ENCODE results near the gene CGRRF1. TPM values are rescaled to one million over a fixed set of nuclear protein-coding genes. Genes with fewer than 3 reads are reported as not detected.
A peak's percentile ranks its signal among the peaks of the same experiment; 100 is the strongest.

The CGRRF1 gene
- polyA plus RNA-seq, 3 donors = 8.2 to 11.4 (median 10.4) TPM

DNA sequence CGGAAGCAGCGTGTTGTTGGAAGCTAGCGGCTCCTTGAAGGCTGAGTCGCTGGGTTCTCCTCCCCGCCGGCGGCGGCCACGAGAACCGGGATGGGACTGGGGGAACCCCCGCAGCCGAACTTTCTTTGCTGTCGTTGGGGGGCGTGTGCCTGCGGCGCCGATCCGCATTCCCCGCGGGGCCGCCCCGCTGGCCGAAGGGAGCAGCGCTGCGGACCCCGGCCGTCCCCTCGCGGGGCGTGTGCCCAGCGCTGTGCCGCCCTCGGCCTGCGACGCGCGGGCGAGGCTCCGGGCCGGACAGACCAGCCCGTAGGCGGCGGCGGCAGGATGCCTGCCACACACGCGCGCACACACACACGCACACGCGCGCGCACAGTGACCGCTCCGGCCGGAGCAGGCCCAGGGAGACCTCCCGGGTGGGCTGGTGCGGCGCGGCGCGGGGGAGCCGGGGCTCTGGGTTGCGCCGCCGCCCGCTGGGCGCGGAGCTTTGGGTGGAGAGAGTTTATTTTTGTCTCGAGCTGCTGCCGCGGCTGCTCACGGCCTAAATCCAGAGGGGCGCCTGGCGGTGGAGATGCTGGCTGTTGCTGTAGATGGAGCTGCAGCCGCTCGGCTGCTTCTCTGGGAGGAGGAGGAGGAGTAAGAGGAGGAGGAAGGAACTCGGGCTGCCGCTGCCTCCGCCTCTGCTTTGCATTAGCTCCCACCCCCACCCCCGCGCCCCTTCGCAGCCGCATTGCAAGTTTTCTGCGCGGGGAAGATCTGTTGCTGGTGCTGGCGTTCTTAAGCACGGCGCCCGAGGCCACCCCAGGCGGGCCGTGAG, 56.9 kb downstream of the CGRRF1 start, which contains the start of gene SAMD4A:
Gene SAMD4A (plus strand): TSS at position 719 of the 814 bp plus-strand sequence. CDS start 789 bp downstream, outside the sequence.
- H3K27ac ChIP-seq (ENCODE audit: low read depth, low read length) = peak within 1 kb of the TSS; percentile 94
- 0 to 1% (median 0%) methylated on average over 58 to 91 of the region's 91 CpGs for WGBS, 3 donors

GRCh38 chr14:54567224-54567638, 57.5 kb downstream of the CGRRF1 start:
- H3K27ac ChIP-seq (ENCODE audit: low read depth, low read length) = no peak overlapping the region
- 0 to 1% (median 1%) methylated on average over 31 of the region's 31 CpGs for WGBS, 3 donors

DNA sequence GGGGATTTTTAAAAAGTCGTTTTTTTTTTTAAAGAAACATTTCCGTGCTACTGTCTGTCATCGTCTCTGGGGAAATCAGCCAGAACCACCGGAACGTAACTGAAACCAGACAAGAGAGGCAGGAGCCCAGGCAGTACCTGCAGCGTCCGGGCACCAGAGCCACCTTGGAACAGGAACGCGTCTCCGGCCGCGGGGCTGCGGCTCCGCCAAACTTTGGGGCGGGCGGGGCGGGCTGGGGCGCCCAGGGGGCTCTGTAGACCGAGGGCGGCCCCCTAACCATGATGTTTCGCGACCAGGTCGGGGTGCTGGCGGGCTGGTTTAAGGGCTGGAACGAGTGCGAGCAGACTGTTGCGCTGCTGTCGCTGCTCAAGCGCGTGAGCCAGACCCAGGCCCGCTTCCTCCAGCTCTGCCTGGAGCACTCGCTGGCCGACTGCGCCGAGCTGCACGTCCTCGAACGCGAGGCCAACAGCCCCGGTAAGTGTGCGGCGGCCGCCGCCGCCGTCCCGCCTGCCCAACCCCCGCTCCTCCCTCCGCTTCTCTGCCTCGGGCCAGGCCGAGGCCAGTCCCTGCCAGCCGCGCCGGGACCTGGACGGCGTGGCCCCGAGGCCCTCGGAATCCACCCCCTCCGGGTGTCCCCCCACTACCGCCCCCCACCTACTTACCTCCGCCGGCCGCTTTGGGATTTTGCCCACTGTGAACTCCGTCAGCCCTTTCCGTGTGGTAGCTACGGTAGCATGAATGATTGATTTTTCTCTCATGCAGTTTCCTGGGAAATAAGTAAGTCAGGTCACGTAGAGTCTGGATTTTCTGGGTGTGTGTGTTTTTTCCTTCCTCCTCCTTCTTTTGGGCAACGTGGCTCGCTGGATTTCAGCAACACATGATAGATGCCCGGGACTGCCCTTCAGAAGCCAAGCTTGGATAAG, 58.2 kb downstream of the CGRRF1 start:
- WGBS, 3 donors = 1% methylated on average over 59 to 70 of the region's 70 CpGs
- no peak overlapping the region for H3K27ac ChIP-seq (ENCODE audit: low read depth, low read length)

DNA sequence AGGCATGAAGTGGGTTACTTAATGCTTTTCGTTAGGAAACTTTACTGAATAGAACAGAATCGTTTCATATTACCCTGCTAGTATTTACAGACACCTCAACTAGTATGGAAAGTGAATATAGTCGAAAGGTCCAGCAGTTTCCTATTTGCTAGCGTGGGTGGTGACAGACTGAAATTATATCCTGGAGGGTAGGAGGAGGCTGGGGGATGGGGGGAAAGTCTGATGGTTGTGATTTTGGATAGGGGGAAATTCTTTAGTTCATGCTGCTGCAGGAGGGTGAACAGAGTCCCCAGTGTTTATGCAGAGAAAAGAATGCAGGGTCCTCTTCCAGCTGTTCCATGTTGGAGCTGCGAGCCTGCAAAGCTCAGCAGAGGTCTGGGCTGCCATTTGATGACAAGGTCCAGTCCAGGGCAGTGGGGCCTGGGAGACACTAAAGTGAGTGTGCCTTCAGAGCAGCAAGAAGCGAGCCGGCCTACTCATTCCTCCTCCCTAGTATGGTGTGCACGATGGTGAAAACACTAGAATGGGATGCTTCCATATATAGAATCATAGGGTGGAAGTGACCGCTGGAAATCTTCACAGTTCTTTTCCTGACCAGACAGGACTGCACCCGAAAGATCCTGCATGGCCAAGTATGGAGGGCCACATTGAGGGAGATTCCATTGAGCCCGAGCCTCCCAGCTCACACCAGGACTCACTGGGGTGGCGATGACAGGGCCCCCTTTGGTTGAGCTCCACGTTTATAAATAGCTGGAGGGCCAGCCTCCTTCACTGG, 59.3 kb downstream of the CGRRF1 start:
- no peak overlapping the region for H3K27ac ChIP-seq (ENCODE audit: low read depth, low read length)
- whole genome bisulfite sequencing, 3 donors = 62 to 78% (median 66%) methylated on average over 13 of the region's 13 CpGs

GRCh38 chr14:54570047-54570446, 60.3 kb downstream of the CGRRF1 start:
- no peak overlapping the region for H3K27ac ChIP-seq (ENCODE audit: low read depth, low read length)
- WGBS, 3 donors = 77 to 84% (median 80%) methylated on average over 5 of the region's 5 CpGs

DNA sequence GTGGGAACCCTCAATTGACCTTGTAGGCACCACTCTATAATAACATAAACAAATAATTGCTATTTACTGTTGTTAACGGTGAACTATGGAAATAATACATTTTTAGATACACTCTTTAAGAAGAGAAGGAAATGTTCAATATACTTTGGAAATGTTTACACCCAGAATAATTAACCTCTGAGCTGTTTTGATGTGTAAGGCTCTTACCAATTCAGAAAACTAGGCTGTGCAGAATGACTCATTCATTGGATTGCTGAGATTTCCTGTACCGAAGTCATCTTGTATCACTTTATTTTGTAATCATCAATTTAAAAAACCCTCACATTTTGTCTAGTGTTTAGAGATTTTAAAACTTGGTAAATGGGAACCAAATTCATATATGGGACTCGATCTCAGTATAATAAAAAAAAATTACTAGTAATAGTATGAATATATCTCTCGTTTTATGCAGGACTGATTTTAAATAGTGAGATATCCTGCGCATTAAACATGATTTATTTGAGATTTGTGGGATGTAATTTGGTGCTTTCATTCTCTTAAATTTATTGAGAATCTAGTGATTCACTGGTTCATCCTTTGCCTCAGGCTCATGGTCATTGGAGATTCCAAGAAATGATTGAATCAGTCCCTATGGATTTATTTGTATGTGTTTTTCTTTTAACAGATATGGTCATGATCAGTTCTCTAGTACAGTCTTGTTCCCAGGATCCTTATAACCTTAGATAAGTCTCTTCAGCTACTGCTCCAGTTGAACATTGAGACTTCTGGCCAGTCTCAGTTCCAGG, 61.1 kb downstream of the CGRRF1 start:
- WGBS, 3 donors = 74 to 80% (median 78%) methylated on average over 5 of the region's 5 CpGs
- no peak overlapping the region for H3K27ac ChIP-seq (ENCODE audit: low read depth, low read length)

GRCh38 chr14:54572316-54572715, 62.6 kb downstream of the CGRRF1 start:
- H3K27ac ChIP-seq (ENCODE audit: low read depth, low read length) = no peak overlapping the region
- 96 to 100% (median 97%) methylated on average over 2 of the region's 2 CpGs for WGBS, 3 donors

GRCh38 chr14:54574528-54574927, 64.8 kb downstream of the CGRRF1 start:
- no peak overlapping the region for H3K27ac ChIP-seq (ENCODE audit: low read depth, low read length)

GRCh38 chr14:54577494-54577893, 67.8 kb downstream of the CGRRF1 start:
- H3K27ac ChIP-seq (ENCODE audit: low read depth, low read length) = no peak overlapping the region
- WGBS, 3 donors = 90 to 93% (median 92%) methylated on average over 6 of the region's 6 CpGs

More at GRCh38 chr14:54574528-54574927, 64.8 kb downstream of the CGRRF1 start:
- 95 to 98% (median 95%) methylated on average over 6 of the region's 6 CpGs for WGBS, 3 donors

DNA sequence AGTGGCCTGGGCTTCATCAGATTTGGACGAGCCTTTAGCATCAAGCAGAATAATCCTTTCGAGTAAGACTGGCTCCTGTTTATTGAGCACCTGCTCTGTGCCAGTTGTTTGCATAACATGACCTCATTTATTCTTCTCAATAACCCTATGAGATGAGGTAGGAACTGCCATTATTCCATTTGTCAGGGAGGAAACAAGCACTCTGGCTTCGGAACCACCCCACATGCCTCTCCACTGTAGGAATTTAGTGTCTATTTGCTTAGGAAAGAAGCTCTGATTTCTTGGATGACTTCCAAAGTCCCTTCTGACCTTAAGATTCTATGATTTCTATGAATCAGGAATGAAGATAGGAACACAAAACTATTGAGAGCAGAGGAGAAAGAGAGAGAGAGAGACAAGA, 68.3 kb downstream of the CGRRF1 start:
- 80 to 88% (median 83%) methylated on average over 3 of the region's 3 CpGs for WGBS, 3 donors
- no peak overlapping the region for H3K27ac ChIP-seq (ENCODE audit: low read depth, low read length)

DNA sequence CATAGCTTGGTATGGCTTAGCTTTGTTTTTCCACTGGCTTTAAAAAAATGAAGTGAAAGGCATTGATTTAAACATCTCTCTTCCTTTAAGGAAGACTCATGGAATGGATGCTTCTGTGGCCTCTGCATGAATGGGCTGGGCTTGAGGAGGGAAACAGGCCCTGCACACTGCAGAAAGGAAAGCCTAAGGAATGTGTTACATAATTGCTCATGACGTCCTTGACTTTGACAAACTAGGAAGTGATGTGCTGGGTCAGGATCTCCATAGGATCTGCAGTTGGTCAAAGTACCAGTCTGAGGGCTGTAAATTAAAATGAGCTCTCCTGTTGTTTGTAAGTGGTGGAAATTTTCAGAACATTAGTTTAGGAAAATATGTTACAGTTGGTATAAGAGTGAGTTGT, 69.9 kb downstream of the CGRRF1 start:
- no peak overlapping the region for H3K27ac ChIP-seq (ENCODE audit: low read depth, low read length)
- 12 to 18% (median 12%) methylated on average over 1 of the region's 1 CpG for WGBS, 3 donors

- H3K27ac ChIP-seq (ENCODE audit: low read depth, low read length) = no peak overlapping the region
- WGBS, 3 donors = 97 to 99% (median 99%) methylated on average over 3 of the region's 3 CpGs
Observed at GRCh38 chr14:54580933-54581332, 71.2 kb downstream of the CGRRF1 start.

GRCh38 chr14:54582334-54582733, 72.6 kb downstream of the CGRRF1 start:
- H3K27ac ChIP-seq (ENCODE audit: low read depth, low read length) = no peak overlapping the region
- WGBS, 3 donors = 93 to 95% (median 94%) methylated on average over 7 of the region's 7 CpGs

DNA sequence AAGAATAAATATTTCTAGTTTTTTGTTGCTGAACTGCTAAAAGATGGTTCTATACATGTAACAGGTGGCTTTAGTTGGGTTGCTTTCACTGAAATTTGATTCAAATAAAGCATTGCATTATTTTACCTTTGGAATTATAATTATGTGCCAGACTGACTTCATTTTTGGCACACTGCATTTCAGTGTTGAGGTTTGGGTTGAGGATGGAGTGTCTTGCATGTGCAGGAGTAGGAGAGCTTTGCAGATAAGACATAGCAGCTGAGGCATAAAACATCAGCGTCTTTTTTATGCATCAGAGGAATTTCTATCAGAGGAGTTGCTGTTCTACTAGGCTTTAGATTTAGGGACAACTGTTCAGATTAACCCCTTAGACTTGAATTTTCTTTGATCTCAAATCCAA, 74.4 kb downstream of the CGRRF1 start:
- no peak overlapping the region for H3K27ac ChIP-seq (ENCODE audit: low read depth, low read length)
- 48 to 59% (median 55%) methylated on average over 1 of the region's 1 CpG for WGBS, 3 donors

DNA sequence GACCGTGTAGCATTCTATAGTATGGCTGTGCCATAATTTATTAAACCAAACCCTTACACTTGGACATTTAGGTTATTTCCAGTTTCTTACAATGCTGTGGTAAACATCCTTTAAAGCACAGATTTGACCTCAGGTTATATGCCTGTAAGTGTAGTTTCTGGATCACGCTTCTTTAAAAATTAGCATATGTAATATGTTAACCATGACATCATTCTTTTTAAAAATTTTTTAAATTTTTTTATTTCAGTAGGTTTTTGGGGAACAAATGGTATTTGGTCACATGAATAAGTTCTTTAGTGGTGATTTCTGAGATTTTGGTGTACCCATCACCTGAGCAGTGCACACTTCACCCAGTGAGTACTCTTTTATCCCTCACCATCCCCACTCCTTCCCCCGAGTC, 75.5 kb downstream of the CGRRF1 start:
- 95 to 97% (median 95%) methylated on average over 3 of the region's 3 CpGs for WGBS, 3 donors
- no peak overlapping the region for H3K27ac ChIP-seq (ENCODE audit: low read depth, low read length)
